Astrocyte (in vitro differentiated cells and primary cell): ENCODE measurements around the gene NISCH. TPM values are rescaled to one million over a fixed set of nuclear protein-coding genes. Genes with fewer than 3 reads are reported as not detected.

Source experiments
- DNase-seq: peaks from one replicate; pipeline ENCODE4 v3.0.0-alpha.2; 2010; ENCODE audit warnings: low read depth
- FAIRE-seq: peaks from 2 replicates; lab custom pipeline; 2011; peaks lifted over from hg19 to GRCh38; lab: Jason Lieb, UNC
- H2AFZ ChIP-seq: 2 replicates; pipeline ENCODE4 v1.6.0; 2012; ENCODE audit warnings: low read depth, low read length, inconsistent platforms
- H3K27ac ChIP-seq: 2 replicates; pipeline ENCODE4 v1.5.1; 2011; ENCODE audit warnings: low read depth, low read length, inconsistent platforms
- H3K27me3 ChIP-seq: 2 replicates; pipeline ENCODE4 v1.6.0; 2011; ENCODE audit warnings: low read length, inconsistent platforms; ENCODE audit not compliant: insufficient read depth
- H3K36me3 ChIP-seq: 2 replicates; pipeline ENCODE4 v1.5.1; 2011; ENCODE audit warnings: low read length, inconsistent platforms; ENCODE audit not compliant: insufficient read depth
- H3K4me1 ChIP-seq: 2 replicates; pipeline ENCODE4 v1.5.1; 2011; ENCODE audit warnings: low read length, inconsistent platforms; ENCODE audit not compliant: insufficient read depth
- H3K4me2 ChIP-seq: 2 replicates; pipeline ENCODE4 v1.6.0; 2012; ENCODE audit warnings: low read length, inconsistent platforms
- H3K4me3 ChIP-seq: 2 replicates; pipeline ENCODE4 v1.5.1; 2011; ENCODE audit warnings: low read depth, mild to moderate bottlenecking, low read length, inconsistent platforms; ENCODE audit not compliant: insufficient read depth
- H3K79me2 ChIP-seq: 2 replicates; pipeline ENCODE4 v1.6.0; 2012; ENCODE audit warnings: mild to moderate bottlenecking, low read length, inconsistent platforms; ENCODE audit not compliant: insufficient read depth
- H3K9ac ChIP-seq: 2 replicates; pipeline ENCODE4 v1.6.0; 2012; ENCODE audit warnings: mild to moderate bottlenecking, low read length, inconsistent platforms
- H3K9me3 ChIP-seq: 2 replicates; pipeline ENCODE4 v1.5.1; 2012; ENCODE audit warnings: low read depth, mild to moderate bottlenecking, low read length, inconsistent platforms; ENCODE audit not compliant: insufficient read depth
- H4K20me1 ChIP-seq: 2 replicates; pipeline ENCODE4 v1.6.0; 2012; ENCODE audit warnings: low read length, inconsistent platforms; ENCODE audit not compliant: insufficient read depth
- H3K27ac Mint-ChIP-seq: one replicate; pipeline ENCODE4 v1.8.0; 2021; ENCODE audit warnings: mild to moderate bottlenecking, mixed read lengths; ENCODE audit not compliant: unreplicated experiment
- H3K27me3 Mint-ChIP-seq: one replicate; pipeline ENCODE4 v1.8.0; 2021; ENCODE audit warnings: low read depth, mixed read lengths; ENCODE audit not compliant: unreplicated experiment
- H3K36me3 Mint-ChIP-seq: one replicate; pipeline ENCODE4 v1.8.0; 2021; ENCODE audit warnings: low read depth, mixed read lengths; ENCODE audit not compliant: unreplicated experiment
- H3K4me1 Mint-ChIP-seq: one replicate; pipeline ENCODE4 v1.8.0; 2021; ENCODE audit warnings: low read depth, mixed read lengths; ENCODE audit not compliant: unreplicated experiment
- H3K4me3 Mint-ChIP-seq: one replicate; pipeline ENCODE4 v1.8.0; 2021; ENCODE audit warnings: mild to moderate bottlenecking, moderate library complexity, mixed read lengths; ENCODE audit not compliant: unreplicated experiment
- H3K9me3 Mint-ChIP-seq: one replicate; pipeline ENCODE4 v1.8.0; 2021; ENCODE audit warnings: mild to moderate bottlenecking, mixed read lengths; ENCODE audit not compliant: unreplicated experiment
- EZH2 ChIP-seq: IDR thresholded peaks from 2 replicates; pipeline ENCODE4 v1.6.1; 2012; ENCODE audit warnings: mild to moderate bottlenecking, low read length, inconsistent platforms; ENCODE audit not compliant: insufficient read depth
- total RNA-seq: library from RNA; stranded (reverse); gene quantifications from 2 replicates; pipeline ENCODE4 v1.2.1, GENCODE V29; 2021
- TF ChIP-seq, protein P1 (sequence below): IDR thresholded peaks from 2 replicates; pipeline ENCODE4 v1.5.1; 2011; ENCODE audit warnings: low read depth, mild to moderate bottlenecking, inconsistent platforms, low read length, moderate library complexity; ENCODE audit not compliant: insufficient read depth

The NISCH gene
- total RNA-seq, 1 donor from 2014 or later, result 118 TPM

DNA sequence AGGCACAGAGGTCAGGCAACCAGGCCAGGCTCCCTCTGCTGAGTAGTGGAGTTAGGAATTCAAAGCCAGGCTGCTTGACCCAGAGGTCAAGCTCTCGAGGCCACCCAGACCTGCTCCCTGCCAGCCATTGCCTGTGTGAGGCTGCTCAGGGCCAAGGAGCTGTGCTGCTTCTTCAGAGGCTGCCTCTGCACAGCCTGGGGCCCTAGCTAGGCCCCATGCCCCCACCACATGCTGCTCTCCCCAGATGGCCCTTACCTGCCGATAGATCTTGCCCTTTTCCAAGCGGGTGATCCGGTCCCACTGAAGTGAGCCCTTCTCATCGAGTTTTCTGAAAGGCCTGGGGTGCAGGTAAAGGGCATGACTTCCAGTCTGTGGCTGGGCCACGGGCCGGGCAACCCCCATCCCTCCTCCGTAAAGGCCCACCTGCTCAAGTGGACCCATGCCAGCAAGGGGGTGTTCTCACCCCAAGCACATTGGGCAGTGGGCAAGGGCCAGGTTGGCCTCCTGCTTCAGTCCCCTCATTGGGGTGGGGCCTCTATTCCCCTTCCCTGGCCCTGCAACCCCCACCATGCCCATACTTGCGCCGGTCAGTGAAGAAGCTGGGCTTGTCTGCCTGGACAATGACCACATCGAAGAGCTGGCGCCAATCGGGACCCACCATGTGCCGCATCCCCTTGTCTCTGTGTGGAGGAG lies 71.8 kb downstream of the NISCH start:
- peaks cover 29% of the 10 kb centered on the region for H3K36me3 ChIP-seq
- H3K9ac ChIP-seq, result no peak overlapping the region

DNA sequence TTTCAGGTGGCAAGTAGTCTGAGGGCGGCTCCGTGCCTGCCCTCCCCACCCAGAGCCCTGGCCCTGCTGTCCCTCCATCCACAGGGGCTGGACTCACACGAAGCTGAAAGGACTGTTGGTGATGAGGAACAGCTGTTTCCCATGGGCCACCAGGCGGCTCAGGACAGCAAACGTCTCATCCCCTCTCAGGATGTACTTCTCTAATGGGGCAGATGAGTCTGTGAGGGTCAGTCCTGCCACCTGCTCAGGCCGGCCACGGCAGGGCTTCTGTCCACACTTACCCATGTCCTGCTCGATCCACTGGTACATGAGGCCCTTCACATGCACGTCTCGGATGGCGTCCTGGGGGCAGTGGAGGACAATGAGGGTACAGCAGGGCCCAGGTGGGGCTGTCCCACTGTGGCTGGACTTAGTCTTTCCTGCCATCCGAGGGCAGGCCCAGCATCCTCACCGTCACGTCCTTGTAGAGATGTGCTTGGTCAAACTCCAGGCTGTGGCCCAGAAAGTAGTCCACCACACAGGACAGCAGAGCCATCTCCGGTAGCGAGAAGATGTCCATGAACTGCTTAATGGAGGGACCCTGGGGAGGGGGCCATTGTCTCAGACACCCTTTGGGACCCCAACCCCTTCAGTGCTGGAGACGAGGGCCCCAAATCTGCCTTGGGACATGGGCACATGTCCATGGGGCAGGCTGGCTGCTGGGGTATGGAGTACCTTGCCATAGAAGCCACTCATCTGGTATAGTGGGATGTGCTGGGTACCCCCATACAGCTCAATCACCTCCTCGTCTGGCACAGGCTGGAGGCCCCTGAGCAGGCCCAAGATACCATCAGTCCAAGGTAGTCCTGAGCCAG lies 72.6 kb downstream of the NISCH start:
- Histone ChIP-seq H2AFZ (no peak overlapping the region), H3K27ac (no peak overlapping the region), H3K4me2 (no peak overlapping the region), H3K36me3 (peaks cover 29% of the 10 kb centered on the region), H4K20me1 (peaks cover 84% of the 10 kb centered on the region), H3K4me1 (peaks cover 29% of the 10 kb centered on the region), H3K9me3 (no peaks in the 10 kb centered on the region), H3K79me2 (peaks cover 50% of the 10 kb centered on the region), H3K9ac (no peak overlapping the region), H3K27me3 (no peaks in the 10 kb centered on the region), H3K4me3 (no peak overlapping the region)
- Mint-ChIP-seq H3K4me3 (no peak overlapping the region), H3K9me3 (no peaks in the 10 kb centered on the region), H3K4me1 (peaks cover 10% of the 10 kb centered on the region), H3K36me3 (peaks cover 25% of the 10 kb centered on the region), H3K27me3 (no peaks in the 10 kb centered on the region), H3K27ac (no peak overlapping the region)
- TF ChIP-seq, protein P1, sequence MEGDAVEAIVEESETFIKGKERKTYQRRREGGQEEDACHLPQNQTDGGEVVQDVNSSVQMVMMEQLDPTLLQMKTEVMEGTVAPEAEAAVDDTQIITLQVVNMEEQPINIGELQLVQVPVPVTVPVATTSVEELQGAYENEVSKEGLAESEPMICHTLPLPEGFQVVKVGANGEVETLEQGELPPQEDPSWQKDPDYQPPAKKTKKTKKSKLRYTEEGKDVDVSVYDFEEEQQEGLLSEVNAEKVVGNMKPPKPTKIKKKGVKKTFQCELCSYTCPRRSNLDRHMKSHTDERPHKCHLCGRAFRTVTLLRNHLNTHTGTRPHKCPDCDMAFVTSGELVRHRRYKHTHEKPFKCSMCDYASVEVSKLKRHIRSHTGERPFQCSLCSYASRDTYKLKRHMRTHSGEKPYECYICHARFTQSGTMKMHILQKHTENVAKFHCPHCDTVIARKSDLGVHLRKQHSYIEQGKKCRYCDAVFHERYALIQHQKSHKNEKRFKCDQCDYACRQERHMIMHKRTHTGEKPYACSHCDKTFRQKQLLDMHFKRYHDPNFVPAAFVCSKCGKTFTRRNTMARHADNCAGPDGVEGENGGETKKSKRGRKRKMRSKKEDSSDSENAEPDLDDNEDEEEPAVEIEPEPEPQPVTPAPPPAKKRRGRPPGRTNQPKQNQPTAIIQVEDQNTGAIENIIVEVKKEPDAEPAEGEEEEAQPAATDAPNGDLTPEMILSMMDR, result no peak
- no peak for FAIRE-seq
- DNase-seq, result no peak

More for the DNA sequence above, 71.8 kb downstream of the NISCH start:
- TF ChIP-seq EZH2, result no peak
- TF ChIP-seq, protein P1, result no peak
- no peaks in the 10 kb centered on the region for H3K9me3 ChIP-seq
- peaks cover 24% of the 10 kb centered on the region for H3K4me1 ChIP-seq
- FAIRE-seq (no peak), DNase-seq (no peak)
- peaks cover 84% of the 10 kb centered on the region for H4K20me1 ChIP-seq
- H3K27me3 ChIP-seq, result no peaks in the 10 kb centered on the region
- no peak overlapping the region for H3K4me2 ChIP-seq
- H3K27ac Mint-ChIP-seq, result no peak overlapping the region
- H3K4me3 Mint-ChIP-seq, result no peak overlapping the region
- H3K4me3 ChIP-seq, result no peak overlapping the region
- no peaks in the 10 kb centered on the region for H3K27me3 Mint-ChIP-seq
- peaks cover 23% of the 10 kb centered on the region for H3K36me3 Mint-ChIP-seq
- H3K79me2 ChIP-seq, result peaks cover 42% of the 10 kb centered on the region
- no peak overlapping the region for H3K27ac ChIP-seq
- H3K9me3 Mint-ChIP-seq, result no peaks in the 10 kb centered on the region
- peaks cover 10% of the 10 kb centered on the region for H3K4me1 Mint-ChIP-seq
- no peak overlapping the region for H2AFZ ChIP-seq
